ENCODE data around the gene FYN. TPM values are rescaled to one million over a fixed set of nuclear protein-coding genes. Genes with fewer than 3 reads are reported as not detected.

FYN gene
- total RNA-seq, 1 experiment from 2014 or later = 18.5 TPM

GRCh38 chr6:111912904-111913303, 39.7 kb upstream of the FYN start:
- CTCF ChIA-PET = no interaction called here
- H3K79me2 ChIP-seq (ENCODE audit: insufficient read depth, low read length) = no peaks in the 10 kb centered on the region
- no peaks in the 10 kb centered on the region for H3K27me3 ChIP-seq (ENCODE audit: insufficient read depth, low read length)
- H3K4me1 ChIP-seq (ENCODE audit: control insufficient read depth in 1 of 2, insufficient read depth in 2 of 2, low read length in 2 of 2) = no peaks in the 10 kb centered on the region
- H2AFZ ChIP-seq (ENCODE audit: low read depth, low read length, poor library complexity, severe bottlenecking) = no peak overlapping the region
- ATAC-seq (no peak), DNase-seq (ENCODE audit: low read depth, low spot score) (no peak)
- no peaks in the 10 kb centered on the region for H3K9me2 ChIP-seq (ENCODE audit: insufficient read depth)
- H3K27ac ChIP-seq (ENCODE audit: low read depth, low read length) = no peak overlapping the region
- no peak overlapping the region for H3K9ac ChIP-seq (ENCODE audit: low read length)
- BruUV-seq (replicated peaks) = no TSS peak
- TF ChIP-seq JUND (IDR thresholded peaks at IDR 0.05) = no peak
- no peak for TF ChIP-seq ATF3 (IDR thresholded peaks at IDR 0.05)
- TF ChIP-seq FOSL1 (IDR thresholded peaks at IDR 0.05; ENCODE audit: low read depth) = no peak
- no peak for TF ChIP-seq MAX (IDR thresholded peaks at IDR 0.05)
- no peak for TF ChIP-seq YY1 (IDR thresholded peaks at IDR 0.05; ENCODE audit: extremely low read depth, insufficient replicate concordance, low read depth, low read length)
- no peak for TF ChIP-seq POLR2AphosphoS5 (IDR thresholded peaks at IDR 0.05; ENCODE audit: low read depth, low read length)
- no peak for TF ChIP-seq ELF1 (IDR thresholded peaks at IDR 0.05; ENCODE audit: borderline replicate concordance, low read depth)
- TF ChIP-seq SP1 (IDR thresholded peaks at IDR 0.05; ENCODE audit: low read depth) = no peak
- no peak for TF ChIP-seq POLR2A (IDR thresholded peaks at IDR 0.05; ENCODE audit: borderline replicate concordance, extremely low read depth, insufficient read depth, insufficient read length)
- intact Hi-C loops (cut with micrococcal nuclease) = no loop called here
- H3K4me2 ChIP-seq (ENCODE audit: low read length) = no peak overlapping the region
- H3K9me3 ChIP-seq (ENCODE audit: control insufficient read depth in 1 of 2, insufficient read depth in 1 of 2, low read depth in 1 of 2, low read length in 2 of 2) = no peaks in the 10 kb centered on the region
- H3K4me3 ChIP-seq (replicated peaks in 1 of 2; ENCODE audit: low read depth in 1 of 2, low read length in 2 of 2) = no peak overlapping the region
- no peaks in the 10 kb centered on the region for H4K20me1 ChIP-seq (ENCODE audit: insufficient read depth)
- POLR2A ChIA-PET = no interaction called here
- no peaks in the 10 kb centered on the region for H3K36me3 ChIP-seq (ENCODE audit: control insufficient read depth in 1 of 2, insufficient read depth in 2 of 2, low read length in 2 of 2)
- RAD21 ChIA-PET (ENCODE audit: low non-redundant PET in 1 of 2, low total read pairs in 2 of 2, uncharacterized antibody in 2 of 2, unreplicated experiment in 2 of 2) = no interaction called here

GRCh38 chr6:111911428-111911827, 38.2 kb upstream of the FYN start:
- TF ChIP-seq MAX (IDR thresholded peaks at IDR 0.05) (no peak), YY1 (IDR thresholded peaks at IDR 0.05; ENCODE audit: extremely low read depth, insufficient replicate concordance, low read depth, low read length) (no peak)
- Histone ChIP-seq H3K9me2 (ENCODE audit: insufficient read depth) (no peaks in the 10 kb centered on the region), H3K79me2 (ENCODE audit: insufficient read depth, low read length) (no peaks in the 10 kb centered on the region), H3K4me3 (replicated peaks in 1 of 2; ENCODE audit: low read depth in 1 of 2, low read length in 2 of 2) (no peak overlapping the region), H3K9me3 (ENCODE audit: control insufficient read depth in 1 of 2, insufficient read depth in 1 of 2, low read depth in 1 of 2, low read length in 2 of 2) (no peaks in the 10 kb centered on the region), H4K20me1 (ENCODE audit: insufficient read depth) (no peaks in the 10 kb centered on the region), H3K4me2 (ENCODE audit: low read length) (no peak overlapping the region), H3K36me3 (ENCODE audit: control insufficient read depth in 1 of 2, insufficient read depth in 2 of 2, low read length in 2 of 2) (no peaks in the 10 kb centered on the region), H3K27me3 (ENCODE audit: insufficient read depth, low read length) (no peaks in the 10 kb centered on the region), H3K9ac (ENCODE audit: low read length) (no peak overlapping the region), H3K27ac (ENCODE audit: low read depth, low read length) (no peak overlapping the region), H3K4me1 (ENCODE audit: control insufficient read depth in 1 of 2, insufficient read depth in 2 of 2, low read length in 2 of 2) (no peaks in the 10 kb centered on the region), H2AFZ (ENCODE audit: low read depth, low read length, poor library complexity, severe bottlenecking) (no peak overlapping the region)
- POLR2A ChIA-PET = no interaction called here
- ATAC-seq = no peak
- BruUV-seq (replicated peaks) = no TSS peak
- RAD21 ChIA-PET (ENCODE audit: low non-redundant PET in 1 of 2, low total read pairs in 2 of 2, uncharacterized antibody in 2 of 2, unreplicated experiment in 2 of 2) = no interaction called here
- DNase-seq (ENCODE audit: low read depth, low spot score) = no peak
- CTCF ChIA-PET = no interaction called here
- intact Hi-C loops (cut with micrococcal nuclease) = no loop called here
